PC-3 (cell line): ENCODE data around the gene BGLAP. TPM values are rescaled to one million over a fixed set of nuclear protein-coding genes. Genes with fewer than 3 reads are reported as not detected.

Experiments used
- ATAC-seq: fragments of 200-7000 bp; cut with Tn5 transposase; 2 replicates; pipeline ENCODE4 v1.9.1; 2020; ENCODE audit warnings: mild to moderate bottlenecking, moderate library complexity
- Bru-seq: library from RNA; stranded (reverse); fragments of 400-500 nt; gene quantifications from one replicate; lab custom pipeline; 2021; lab: Mats Ljungman, UMichigan
- BruChase-seq, 2 experiments: library from RNA; stranded (reverse); fragments of 400-500 nt; gene quantifications; one replicate each; lab custom pipeline; 2021; lab: Mats Ljungman, UMichigan
- BruUV-seq: library from RNA; stranded (reverse); fragments of 400-500 nt; replicated peaks from 2 replicates; lab custom pipeline; 2021; lab: Mats Ljungman, UMichigan
- CTCF ChIA-PET: fragments of 300-600 bp; sonication (Branson Sonifier 250); formaldehyde crosslinking; loops from one replicate; lab custom pipeline; 2022; ENCODE audit warnings: antibody characterized with exemption; lab: Charles Lee
- POLR2A ChIA-PET: fragments of 300-600 bp; sonication (Branson Sonifier 250); formaldehyde crosslinking; loops from one replicate; lab custom pipeline; 2022; ENCODE audit warnings: antibody characterized with exemption; ENCODE audit not compliant: unreplicated experiment; lab: Charles Lee
- DNase-seq: peaks from one replicate; pipeline ENCODE4 v3.0.0-alpha.2; 2015
- H2AFZ ChIP-seq: fragments of 300-600 bp; sonication (generic); 2 replicates; pipeline ENCODE4 v1.6.0; 2016; ENCODE audit warnings: antibody characterized with exemption, low read length
- H3F3A ChIP-seq: fragments of 300-600 bp; sonication (generic); one replicate; pipeline ENCODE4 v1.6.0; 2017; ENCODE audit warnings: antibody characterized with exemption, low read length, control low read depth, mild to moderate bottlenecking; ENCODE audit not compliant: unreplicated experiment
- H3K27ac ChIP-seq: fragments of 300-600 bp; sonication (generic); 2 replicates; pipeline ENCODE4 v1.5.1; 2016; ENCODE audit warnings: mild to moderate bottlenecking, low read length
- H3K27me3 ChIP-seq: fragments of 300-600 bp; sonication (generic); 2 replicates; pipeline ENCODE4 v1.6.1; 2016; ENCODE audit warnings: low read length, mixed read lengths
- H3K36me3 ChIP-seq: fragments of 300-600 bp; sonication (generic); 2 replicates; pipeline ENCODE4 v1.6.1; 2016; ENCODE audit warnings: low read depth, mixed run types, low read length, mixed read lengths
- H3K4me1 ChIP-seq: fragments of 300-600 bp; sonication (generic); 2 replicates; pipeline ENCODE4 v1.5.1; 2016; ENCODE audit warnings: low read length; ENCODE audit not compliant: insufficient read depth
- H3K4me2 ChIP-seq: fragments of 300-600 bp; sonication (generic); 2 replicates; pipeline ENCODE4 v1.6.0; 2016; ENCODE audit warnings: low read length
- H3K4me3 ChIP-seq: fragments of 300-600 bp; sonication (generic); 2 replicates; pipeline ENCODE4 v1.5.1; 2016; ENCODE audit warnings: mild to moderate bottlenecking, low read length, mixed read lengths
- H3K79me2 ChIP-seq: fragments of 300-600 bp; sonication (generic); 2 replicates; pipeline ENCODE4 v1.6.1; 2017; ENCODE audit warnings: low read length, mixed read lengths
- H3K9ac ChIP-seq: fragments of 300-600 bp; sonication (generic); 2 replicates; pipeline ENCODE4 v1.6.0; 2016; ENCODE audit warnings: mild to moderate bottlenecking, low read length
- H3K9me2 ChIP-seq: fragments of 300-600 bp; sonication (generic); replicated peaks from 2 replicates; pipeline ENCODE4 v1.6.1; 2016; ENCODE audit warnings: mixed run types, low read length, mixed read lengths
- H3K9me3 ChIP-seq: fragments of 300-600 bp; sonication (generic); 2 replicates; pipeline ENCODE4 v1.6.1; 2016; ENCODE audit warnings: low read length, mixed read lengths
- H4K20me1 ChIP-seq: fragments of 300-600 bp; sonication (generic); 2 replicates; pipeline ENCODE4 v1.6.1; 2016; ENCODE audit warnings: low read length, mixed read lengths
- CTCF ChIP-seq: fragments of 300-600 bp; sonication (generic); conservative IDR thresholded peaks from 2 replicates; pipeline ENCODE4 v1.5.1; 2017; ENCODE audit warnings: antibody characterized with exemption, low read depth, mild to moderate bottlenecking, low read length
- EZH2 ChIP-seq: fragments of 300-600 bp; sonication (generic); IDR thresholded peaks from one replicate; pipeline ENCODE4 v1.6.1; 2017; ENCODE audit warnings: antibody characterized with exemption, mild to moderate bottlenecking, low read length; ENCODE audit not compliant: unreplicated experiment
- EZH2phosphoT487 ChIP-seq: fragments of 300-600 bp; sonication (generic); IDR thresholded peaks from 2 replicates; pipeline ENCODE4 v1.6.1; 2018; ENCODE audit warnings: mild to moderate bottlenecking, antibody characterized with exemption, low read length, borderline replicate concordance
- intact Hi-C: fragments of 100-400 bp; cut with micrococcal nuclease; formaldehyde crosslinking; loops from 2 replicates; pipeline ENCODE4 v1.9.0; 2023
- long read RNA-seq: library from polyadenylated mRNA; unstranded; transcript quantifications from one replicate; pipeline ENCODE4 v2.0.0, GENCODE V29; 2021; ENCODE audit not compliant: unreplicated experiment
- total RNA-seq: library from RNA; depleted of rRNA; stranded (reverse); fragments of >200 nt; gene quantifications from 2 replicates; pipeline ENCODE4 v1.2.3, GENCODE V29; 2014; rRNA removed

Gene BGLAP
- total RNA-seq: 0.35 and 2.5 TPM in 2 replicates
- percentile 41 among the genes with signal in this experiment for Bru-seq, nascent RNA
- percentile 54 among the genes with signal in this experiment for BruChase-seq, experiment 1, labeled RNA remaining after a 6-hour chase
- percentile 63 among the genes with signal in this experiment for BruChase-seq, experiment 2, labeled RNA remaining after a 2-hour chase
- long read RNA-seq, partial matches to known transcripts: 0 of 1 reads
- long read RNA-seq, other reads (novel, unspliced or antisense): 0 of 1 reads

- Histone ChIP-seq H3K9ac (no peak within 1 kb of the TSS), H3K4me2 (peak within 1 kb of the TSS; percentile 38), H3K9me3 (no peaks in the 10 kb centered on the region), H3K4me3 (no peak within 1 kb of the TSS), H2AFZ (no peak within 1 kb of the TSS), H3F3A (no peaks in the 10 kb centered on the region), H4K20me1 (no peaks in the 10 kb centered on the region), H3K4me1 (peaks cover 15% of the 10 kb centered on the region), H3K27ac (0 out of 2 replicates have a peak within 1 kb of the TSS, but pooled peaks have one; percentile 0), H3K9me2 (no peaks in the 10 kb centered on the region), H3K79me2 (no peaks in the 10 kb centered on the region), H3K27me3 (no peaks in the 10 kb centered on the region), H3K36me3 (peaks cover 11% of the 10 kb centered on the region)
- DNase-seq: no peak
- ChIA-PET CTCF (no interaction called here), POLR2A (interaction anchor here (0.5 kb wide), 1 partner anchor 104 kb away, joined by 3 read pairs; no protein-coding TSS in a partner anchor)
- TF ChIP-seq EZH2phosphoT487 (no peak), EZH2 (no peak), CTCF (no peak)
- intact Hi-C loops: no loop called here
- BruUV-seq: no TSS peak
- ATAC-seq: peak; percentile 1; the same call in 1 of the 2 replicates
These were observed at the start of gene BGLAP for GRCh38 chr1:156241926-156242325. TSS of gene BGLAP (plus strand) at chr1:156242184. CDS start at chr1:156242232, 48 bp downstream.

- Histone ChIP-seq H3K9me2 (no peaks in the 10 kb centered on the region), H3K4me1 (peaks cover 6% of the 10 kb centered on the region), H3K36me3 (peaks cover 7% of the 10 kb centered on the region; the same call in 1 of the 2 replicates), H3K27me3 (no peaks in the 10 kb centered on the region), H3F3A (no peaks in the 10 kb centered on the region), H3K4me2 (peak overlapping the region; percentile 79), H3K9ac (peak overlapping the region; percentile 82), H3K9me3 (no peaks in the 10 kb centered on the region), H3K79me2 (peaks cover 47% of the 10 kb centered on the region), H2AFZ (peak overlapping the region; percentile 86), H3K4me3 (peak overlapping the region; percentile 87), H4K20me1 (no peaks in the 10 kb centered on the region; the same call in 1 of the 2 replicates), H3K27ac (peak overlapping the region; percentile 67)
- no TSS peak for BruUV-seq
- ChIA-PET CTCF (no interaction called here), POLR2A (interaction anchor here (0.6 kb wide), 1 partner anchor 48 kb away, joined by 5 read pairs; no protein-coding TSS in a partner anchor)
- DNase-seq (no peak), ATAC-seq (no peak)
- intact Hi-C loops: no loop called here
- TF ChIP-seq EZH2 (no peak), CTCF (no peak), EZH2phosphoT487 (no peak)
These were observed 48.8 kb upstream of the BGLAP start for GRCh38 chr1:156193208-156193487.
